Fibroblast of skin of abdomen (primary cell): ENCODE measurements around the gene SPEM3.

Source experiments
- DNase-seq: peaks from one replicate; pipeline ENCODE4 v3.0.0-alpha.2; 2013

SPEM3 gene

DNA sequence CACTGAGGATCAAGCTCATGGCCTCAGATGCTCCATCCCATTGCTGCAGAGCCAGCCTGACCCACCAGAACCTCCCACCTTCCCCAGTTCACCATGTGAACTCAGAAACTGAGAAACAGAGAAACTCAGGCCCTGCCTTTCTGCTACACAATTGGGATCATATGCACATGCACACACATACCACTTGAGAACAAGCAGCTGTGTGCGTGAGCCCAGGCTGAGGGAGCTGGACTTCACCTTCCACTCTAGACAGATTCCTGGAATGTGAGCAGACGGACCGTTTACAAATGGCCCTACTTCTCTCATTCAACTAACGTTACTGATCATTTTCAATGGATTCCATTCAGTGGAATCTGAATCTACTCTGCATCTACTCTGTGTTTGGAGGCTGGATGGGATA, 5.0 kb upstream of the SPEM3 start:
- no peak for DNase-seq

DNA sequence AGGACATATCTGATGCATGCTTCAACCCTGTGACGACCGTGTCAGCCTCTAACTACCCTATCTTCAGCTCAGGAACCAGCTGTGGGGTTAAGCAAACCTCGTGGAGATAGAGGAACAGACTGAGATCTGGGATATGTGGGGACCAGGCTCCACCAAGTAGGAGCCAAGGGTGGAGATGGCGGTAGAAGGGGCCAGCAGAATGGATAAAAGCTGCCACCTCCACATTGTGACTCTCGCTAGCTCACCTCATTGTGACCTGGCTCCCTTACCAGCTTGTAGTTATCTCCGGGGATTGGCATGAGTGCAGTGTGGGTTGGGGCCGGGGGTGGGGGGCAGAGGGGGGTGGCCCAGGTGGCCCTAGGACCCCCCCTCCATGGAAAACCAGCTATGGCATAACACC, 3.3 kb upstream of the SPEM3 start, which contains the start of gene SPEM2:
Gene SPEM2 (plus strand): TSS at position 301 of the 400 bp plus-strand sequence. CDS start 73 bp downstream, at position 374.
- DNase-seq: no peak

DNA sequence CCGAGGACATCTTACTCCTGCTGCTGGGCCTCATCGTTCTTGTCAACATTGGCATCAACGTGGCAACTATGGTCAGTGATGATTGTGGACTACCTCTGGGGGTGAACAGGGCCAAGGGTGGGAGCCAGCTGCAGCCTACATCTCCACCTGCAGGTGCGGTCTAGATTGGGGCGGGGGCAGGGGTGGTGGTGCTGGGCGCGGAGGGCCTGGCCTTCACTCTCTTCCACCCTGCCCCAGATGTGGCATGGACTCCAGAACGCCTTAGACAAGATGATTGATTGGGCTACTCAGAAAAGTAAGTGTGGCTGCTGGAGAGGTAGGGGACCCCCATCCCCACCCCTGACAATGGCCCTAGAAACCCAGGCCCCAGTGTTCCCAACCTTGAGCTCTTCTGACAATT, 2.9 kb upstream of the SPEM3 start:
- no peak for DNase-seq

DNA sequence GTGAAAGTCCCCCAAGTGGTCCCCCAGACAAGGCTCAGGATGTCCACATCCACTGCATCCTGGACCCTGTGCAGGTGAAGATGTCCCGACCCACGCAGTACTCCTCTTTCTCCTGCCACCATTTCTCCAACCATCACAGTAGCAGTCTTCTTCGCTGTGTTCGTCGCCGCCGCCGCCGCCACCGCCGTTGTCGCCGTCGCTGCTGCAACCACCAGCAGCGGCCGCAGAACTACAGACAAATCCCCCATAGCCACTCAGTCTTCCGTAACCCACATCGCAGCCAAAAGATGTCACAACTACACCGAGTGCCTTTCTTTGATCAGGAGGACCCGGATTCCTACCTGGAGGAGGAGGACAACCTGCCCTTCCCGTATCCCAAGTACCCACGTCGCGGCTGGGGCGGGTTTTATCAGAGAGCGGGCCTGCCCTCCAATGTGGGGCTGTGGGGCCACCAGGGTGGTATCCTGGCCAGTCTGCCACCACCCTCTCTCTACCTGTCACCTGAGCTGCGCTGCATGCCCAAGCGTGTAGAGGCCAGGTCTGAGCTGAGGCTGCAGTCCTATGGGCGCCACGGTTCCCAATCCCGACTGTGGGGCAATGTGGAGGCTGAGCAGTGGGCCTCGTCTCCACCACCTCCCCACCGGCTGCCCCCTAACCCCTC, 2.3 kb upstream of the SPEM3 start:
- no peak for DNase-seq

DNA sequence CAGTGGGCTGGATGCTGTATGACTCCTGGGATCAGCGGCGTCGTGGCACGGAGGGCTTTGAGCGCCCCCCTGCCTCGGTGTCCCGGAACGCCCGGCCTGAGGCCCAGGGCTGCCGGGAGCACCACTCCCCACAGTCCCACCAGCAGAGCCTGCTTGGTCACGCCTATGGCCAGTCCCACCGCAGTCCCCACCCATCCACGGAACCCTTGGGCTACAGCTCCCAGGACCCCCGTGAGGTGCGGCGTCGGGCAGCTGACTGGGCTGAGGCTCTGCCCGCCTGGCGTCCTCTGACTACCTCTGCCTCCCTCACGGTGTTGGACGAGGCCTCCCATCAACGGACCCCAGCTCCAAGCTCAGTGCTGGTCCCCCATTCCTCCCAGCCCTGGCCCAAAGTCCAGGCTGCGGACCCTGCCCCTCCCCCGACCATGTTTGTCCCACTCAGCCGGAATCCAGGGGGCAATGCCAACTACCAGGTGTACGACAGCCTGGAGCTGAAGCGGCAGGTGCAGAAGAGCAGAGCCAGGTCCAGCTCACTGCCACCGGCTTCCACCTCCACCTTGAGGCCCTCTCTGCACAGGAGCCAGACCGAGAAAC, 1.7 kb upstream of the SPEM3 start:
- DNase-seq: no peak

DNA sequence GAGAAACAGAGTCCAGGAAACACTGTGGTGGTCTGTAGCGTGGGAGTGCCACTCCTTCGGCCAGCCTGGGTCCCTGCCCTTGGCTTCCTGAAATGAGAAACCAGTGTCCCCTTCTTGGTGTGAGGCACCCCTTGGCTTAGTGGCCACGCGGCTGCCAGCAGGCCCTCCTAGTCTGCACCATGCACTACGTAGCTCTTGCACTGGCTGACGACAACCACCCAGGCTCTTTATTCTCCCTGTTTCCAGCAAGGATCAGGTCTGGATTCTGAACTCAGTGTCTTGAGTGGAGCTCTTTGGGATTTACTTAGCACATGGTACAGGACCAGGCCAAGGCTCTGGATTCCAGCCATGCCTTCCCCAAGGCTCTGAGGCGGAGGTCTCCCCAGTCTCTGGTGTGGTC, 1.1 kb upstream of the SPEM3 start:
- DNase-seq: no peak

DNA sequence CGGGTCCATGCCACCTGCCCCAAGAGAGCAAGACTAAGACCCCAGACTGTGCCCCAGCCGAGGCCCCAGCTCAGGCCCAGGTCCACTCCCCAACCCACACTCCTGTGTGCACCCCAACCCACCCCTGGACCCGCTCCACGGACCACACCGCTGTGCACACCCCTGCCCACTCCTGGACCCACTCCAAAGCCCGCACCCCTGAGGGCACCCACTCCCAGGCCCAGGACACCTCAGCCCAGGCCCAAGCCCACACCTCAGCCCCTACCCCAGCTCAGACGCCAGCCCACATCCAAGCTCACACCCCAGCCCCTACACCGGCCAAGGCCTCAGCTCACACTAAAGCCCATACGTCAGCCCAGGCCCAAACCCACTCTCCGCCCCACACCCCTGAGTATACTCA, 1.1 kb downstream of the SPEM3 start:
- DNase-seq: no peak

DNA sequence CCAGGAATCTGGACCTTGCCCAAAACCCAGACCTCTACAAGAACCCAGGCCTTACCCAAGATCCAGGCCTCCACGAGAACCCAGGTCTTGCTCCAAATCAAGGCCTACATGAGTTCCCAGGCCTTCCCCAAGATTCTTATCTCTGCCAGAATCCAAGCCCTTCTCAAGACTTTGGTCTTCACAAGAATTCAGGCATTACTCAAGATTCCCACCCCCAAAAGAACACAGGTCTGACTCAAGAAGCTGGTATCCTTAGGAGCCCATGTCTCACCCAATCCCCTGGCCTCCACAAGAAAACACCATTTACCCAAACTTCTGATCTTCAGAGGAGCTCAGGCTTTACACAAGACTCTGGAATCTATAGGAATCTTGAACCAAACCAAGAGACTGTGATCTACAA, 2.6 kb downstream of the SPEM3 start:
- peak; percentile 20 for DNase-seq

DNA sequence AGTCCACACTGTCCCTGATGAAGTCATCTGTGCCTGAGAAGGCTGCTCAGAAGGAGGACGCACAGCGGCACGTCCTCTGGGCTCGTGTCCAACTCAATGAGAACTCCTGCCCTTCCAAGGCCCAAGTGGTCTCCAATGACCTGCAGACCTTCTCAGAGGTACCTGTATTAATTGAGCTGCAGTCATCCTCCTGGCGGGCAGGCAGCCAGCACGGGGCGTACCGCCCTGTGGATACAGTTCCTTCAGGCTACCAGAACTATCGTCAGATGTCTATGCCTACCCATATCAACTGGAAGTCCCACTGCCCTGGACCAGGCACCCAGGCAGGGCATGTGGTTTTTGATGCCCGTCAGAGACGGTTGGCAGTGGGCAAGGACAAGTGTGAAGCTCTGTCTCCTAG, 3.6 kb downstream of the SPEM3 start:
- no peak for DNase-seq

DNA sequence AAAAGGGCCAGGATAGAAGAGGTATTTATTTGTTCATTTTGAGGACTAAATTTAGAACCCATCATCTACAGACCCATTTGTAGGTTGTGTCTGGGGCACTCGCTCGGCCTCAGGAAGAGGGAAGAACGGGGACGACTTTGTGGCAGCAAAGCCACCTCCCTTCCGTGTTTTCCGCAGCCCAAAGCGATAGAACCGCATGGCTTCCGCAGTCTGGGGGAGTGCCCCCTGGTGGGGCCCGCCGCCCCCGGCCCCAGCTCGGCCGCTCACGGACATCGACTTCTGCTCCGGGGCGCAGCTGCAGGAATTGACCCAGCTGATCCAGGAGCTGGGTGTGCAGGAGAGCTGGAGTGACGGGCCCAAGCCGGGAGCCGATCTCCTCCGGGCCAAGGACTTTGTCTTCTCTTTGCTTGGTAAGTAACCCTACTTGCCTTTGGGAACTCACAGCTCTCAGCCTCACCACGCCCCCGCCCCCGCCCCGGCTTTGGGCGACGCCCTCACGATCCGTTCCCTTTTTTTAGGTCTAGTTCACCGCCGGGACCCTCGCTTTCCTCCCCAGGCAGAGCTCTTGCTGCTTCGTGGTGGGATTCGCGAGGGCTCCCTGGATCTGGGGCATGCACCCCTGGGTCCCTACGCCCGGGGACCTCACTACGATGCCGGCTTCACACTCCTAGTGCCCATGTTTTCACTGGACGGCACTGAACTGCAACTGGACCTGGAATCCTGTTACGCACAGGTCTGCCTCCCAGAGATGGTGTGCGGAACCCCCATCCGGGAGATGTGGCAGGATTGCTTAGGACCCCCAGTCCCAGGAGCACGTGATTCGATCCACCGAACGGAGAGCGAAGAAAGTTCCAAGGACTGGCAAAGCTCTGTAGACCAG, 7.3 kb downstream of the SPEM3 start:
- DNase-seq: peak; percentile 11

DNA sequence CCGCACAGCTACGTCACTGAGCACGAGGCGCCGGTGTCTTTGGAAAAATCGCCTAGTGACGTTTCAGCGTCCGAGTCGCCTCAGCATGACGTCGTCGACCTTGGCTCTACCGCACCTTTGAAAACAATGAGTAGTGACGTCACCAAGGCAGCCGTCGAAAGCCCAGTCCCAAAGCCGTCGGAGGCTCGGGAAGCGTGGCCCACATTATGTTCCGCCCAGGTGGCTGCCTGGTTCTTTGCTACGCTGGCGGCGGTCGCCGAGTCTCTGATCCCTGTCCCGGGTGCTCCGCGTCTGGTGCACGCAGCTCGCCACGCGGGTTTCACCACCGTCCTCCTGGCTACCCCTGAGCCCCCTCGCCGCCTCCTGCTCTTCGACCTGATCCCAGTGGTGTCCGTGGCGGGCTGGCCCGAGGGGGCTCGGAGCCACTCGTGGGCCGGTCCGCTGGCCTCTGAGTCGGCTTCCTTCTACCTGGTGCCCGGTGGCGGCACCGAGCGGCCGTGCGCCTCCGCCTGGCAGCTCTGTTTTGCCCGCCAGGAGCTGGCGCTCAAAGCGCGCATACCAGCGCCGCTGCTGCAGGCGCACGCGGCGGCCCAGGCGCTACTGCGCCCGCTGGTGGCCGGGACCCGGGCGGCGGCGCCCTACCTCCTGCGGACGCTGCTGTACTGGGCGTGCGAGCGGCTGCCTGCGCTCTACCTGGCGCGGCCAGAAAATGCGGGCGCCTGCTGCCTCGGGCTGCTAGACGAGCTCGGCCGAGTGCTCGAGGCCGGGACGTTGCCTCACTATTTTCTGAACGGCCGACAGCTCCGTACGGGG, 8.1 kb downstream of the SPEM3 start:
- peak; percentile 65 for DNase-seq

DNA sequence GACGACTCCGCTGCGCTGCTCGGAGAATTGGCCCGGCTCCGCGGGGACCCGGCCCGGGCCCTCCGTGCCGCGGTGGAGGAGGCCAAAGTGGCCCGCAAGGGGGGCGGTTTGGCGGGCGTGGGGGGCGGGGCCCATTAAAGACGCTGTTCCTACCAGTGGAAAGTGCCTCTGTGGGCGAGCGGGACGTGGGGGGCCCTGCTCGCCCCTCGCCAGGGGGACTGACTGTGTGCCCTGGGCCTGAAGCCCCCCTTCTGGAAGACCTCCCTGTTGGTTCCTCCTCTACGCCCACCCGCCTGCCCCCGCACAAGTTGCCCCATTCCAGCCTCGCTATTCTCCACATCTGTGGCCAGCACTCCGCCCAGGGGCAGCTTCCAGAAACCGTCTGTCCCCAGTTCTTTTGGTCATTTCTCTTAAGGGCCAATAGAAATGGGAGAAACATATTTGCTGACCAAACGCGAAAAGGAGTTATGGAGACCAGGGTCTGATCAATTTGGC, 8.8 kb downstream of the SPEM3 start:
- DNase-seq: no peak

DNA sequence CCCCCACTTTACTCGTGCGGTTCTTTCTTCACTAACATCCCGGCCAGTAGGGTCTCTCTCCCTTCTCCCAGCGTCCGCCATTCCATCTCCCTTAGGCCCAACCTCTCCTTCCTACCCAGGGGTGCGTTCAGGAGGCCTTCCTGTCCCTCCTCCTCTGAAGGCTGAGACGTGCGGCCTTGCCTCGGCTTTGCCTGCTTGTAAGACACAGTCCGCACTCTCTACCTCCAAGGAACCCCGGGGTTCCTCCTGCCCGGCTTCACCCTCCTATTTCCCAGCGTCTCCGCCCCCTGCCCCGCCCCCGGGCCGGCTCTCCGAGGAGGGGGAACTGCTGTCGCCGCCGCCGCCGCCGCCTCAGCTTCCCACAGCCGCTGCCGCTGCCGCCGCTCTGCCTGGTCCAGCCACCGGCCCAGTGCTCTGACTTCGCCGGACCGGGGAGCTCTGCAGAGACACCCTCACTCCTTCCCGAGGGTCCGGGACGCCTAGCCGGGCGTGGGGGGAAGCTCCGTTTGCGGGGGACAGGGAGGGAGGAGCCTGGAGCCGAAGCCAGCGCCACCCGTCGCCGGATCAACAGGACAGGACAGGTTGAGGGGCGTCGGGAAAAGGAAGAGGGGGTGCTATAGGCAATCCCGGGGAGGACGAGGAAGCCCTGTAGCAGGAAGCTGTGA, 9.4 kb downstream of the SPEM3 start:
- peak; percentile 17 for DNase-seq

DNA sequence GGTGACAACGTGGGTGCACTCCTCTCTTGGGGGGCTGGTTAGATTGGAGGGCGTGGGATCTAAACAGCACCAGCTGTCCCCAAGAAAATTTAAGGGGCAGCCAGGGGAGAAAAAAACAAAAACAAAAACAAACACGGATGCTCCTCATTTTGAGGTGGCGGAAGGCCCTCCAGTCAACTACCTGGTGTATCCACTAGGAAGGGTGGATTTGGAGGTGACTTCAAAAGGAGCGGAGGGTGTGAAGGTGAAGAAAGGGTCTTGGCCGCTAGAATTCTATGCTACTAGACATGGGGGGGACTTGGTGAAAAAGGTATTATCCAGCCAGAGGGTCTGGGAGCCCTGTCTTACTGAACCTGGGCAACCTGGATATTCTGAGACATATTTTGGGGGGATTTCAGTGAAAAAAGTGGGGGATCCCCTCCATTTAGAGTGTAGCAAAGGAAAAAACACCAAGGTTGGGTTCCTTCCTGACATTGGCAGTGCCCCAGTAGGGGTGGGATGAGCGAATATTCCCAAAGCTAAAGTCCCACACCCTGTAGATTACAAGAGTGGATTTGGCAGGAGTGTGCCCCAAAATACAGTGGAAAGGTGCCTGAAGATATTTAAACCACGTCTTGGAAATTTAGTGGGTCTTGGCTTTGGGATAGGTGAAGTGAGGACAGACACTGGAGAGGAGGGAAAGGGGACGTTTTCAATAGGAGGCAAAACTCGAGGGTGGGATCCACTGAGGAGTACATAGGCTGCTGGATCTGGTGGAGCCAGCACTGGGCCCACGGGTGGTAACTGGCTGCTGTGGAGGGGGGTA, 10.2 kb downstream of the SPEM3 start:
- no peak for DNase-seq

DNA sequence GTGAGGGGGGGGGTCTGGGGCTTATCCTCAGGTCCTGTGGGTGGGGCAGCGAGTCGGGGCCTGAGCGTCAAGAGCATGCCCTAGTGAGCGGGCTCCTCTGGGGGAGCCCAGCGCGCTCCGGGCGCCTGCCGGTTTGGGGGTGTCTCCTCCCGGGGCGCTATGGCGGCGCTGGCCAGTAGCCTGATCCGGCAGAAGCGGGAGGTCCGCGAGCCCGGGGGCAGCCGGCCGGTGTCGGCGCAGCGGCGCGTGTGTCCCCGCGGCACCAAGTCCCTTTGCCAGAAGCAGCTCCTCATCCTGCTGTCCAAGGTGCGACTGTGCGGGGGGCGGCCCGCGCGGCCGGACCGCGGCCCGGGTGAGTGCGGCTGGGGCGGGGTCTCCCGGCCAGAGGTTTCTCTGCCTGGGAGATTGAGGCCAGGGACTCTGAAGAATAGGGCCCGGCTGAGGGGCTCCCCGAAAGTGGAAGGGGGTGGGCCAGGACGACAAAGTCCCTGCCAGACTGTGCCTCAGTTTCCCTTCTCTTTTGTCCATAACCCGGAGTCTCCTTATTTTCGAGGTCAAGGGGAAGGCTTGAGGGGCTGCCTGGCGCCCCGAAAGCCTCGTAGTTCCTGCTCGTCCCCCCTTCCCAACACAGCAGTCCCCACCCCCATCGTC, 10.9 kb downstream of the SPEM3 start, which contains the start of gene FGF11:
Gene FGF11 (plus strand): TSS at position 51 of the 651 bp plus-strand sequence. CDS start 109 bp downstream, at position 160.
- DNase-seq: no peak

DNA sequence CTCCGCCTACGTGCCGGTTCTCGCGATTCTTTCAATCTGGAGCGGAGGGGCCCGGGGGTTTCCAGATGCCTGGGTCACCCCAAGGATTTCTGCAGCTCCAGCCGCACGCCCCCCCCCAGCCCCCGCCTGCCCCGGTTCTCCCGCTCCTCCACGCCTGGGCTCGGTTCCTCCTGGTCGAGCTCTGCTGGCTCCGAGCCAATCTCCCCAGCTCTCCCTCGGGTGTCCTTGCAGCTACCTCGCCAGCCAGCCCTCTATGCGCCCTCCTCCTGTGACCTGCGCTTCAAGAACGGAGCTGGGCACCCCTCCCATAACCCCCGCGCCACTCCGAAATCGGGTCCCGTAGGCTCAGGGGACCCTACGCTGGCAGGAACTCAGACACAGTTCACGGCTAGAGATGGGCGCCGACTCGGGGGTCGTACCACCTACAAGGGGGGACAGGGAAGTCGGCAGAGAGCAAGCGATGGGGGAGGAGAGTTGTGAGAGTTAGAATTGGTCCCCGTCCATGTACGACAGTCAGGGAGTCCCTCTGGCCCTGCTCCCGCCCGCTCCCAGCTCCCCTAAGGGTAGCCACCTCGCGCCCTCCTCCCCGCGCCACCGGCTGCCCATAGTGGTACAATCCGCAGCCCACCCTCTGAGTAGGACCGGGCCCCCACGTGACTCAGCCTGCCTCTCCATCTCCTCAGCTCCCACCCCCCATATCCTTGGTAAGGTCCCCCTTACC, 11.6 kb downstream of the SPEM3 start:
- peak; percentile 48 for DNase-seq

DNA sequence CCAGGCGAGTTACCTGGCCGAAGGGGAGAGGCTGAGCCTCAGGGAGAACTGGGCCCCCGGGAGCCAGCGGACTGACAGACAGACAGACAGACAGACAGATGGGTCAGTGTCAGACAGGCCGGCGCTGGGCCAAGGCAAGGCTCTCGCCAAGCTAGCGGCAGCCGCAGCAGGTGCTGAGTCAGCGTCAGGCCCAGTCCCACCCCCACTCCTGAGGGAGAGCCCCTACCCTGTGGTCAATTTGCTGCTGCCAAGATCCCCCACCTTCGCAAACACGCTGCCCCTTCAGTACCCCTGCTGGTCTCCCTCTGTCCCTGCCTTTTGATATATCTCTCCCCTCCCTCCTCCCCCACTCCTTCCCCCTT, 12.2 kb downstream of the SPEM3 start:
- DNase-seq: peak; percentile 63

DNA sequence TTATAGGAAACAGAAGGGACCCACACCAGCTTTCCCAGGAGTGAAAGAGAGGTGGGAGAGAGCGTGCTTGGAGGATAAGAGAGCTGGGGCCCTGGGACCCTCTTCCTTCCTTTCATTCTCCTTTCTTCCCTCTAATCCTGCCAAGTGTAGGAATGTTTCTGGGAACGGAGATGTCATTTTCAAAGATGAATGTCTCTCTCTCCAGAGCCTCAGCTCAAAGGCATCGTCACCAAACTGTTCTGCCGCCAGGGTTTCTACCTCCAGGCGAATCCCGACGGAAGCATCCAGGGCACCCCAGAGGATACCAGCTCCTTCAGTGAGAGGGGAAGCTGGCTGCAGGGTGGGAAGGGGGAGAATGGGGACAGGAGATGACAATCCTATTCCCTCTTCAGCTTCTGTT, 12.6 kb downstream of the SPEM3 start:
- peak; percentile 43 for DNase-seq

DNA sequence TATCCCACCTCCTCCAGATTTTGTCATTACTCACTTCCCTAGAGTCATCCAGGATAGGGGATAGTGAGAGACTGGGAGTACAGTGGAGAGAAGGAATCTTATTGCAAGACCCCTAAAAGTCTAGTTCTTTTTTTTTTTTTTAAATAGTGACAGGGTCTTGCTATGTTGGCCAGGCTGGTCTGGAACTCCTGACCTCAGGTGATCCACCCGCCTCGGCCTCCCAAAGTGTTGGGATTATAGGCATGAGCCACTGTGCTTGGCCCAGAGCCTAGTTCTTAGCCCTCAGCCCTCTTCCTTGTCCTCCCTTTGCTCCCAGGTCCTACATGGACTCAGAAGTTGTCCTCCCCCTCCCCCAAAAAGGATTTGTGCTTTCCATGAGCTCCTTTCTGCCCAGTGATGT, 13.5 kb downstream of the SPEM3 start:
- no peak for DNase-seq
